ENCODE results near the gene TRIM7. TPM values are rescaled to one million over a fixed set of nuclear protein-coding genes. Genes with fewer than 3 reads are reported as not detected.

The TRIM7 gene
- total RNA-seq, 2 experiments from 2014 or later = 3.4 to 3.8 TPM

- H3K27me3 ChIP-seq (ENCODE audit: control insufficient read depth in 1 of 2, insufficient read depth in 2 of 2, low read length in 2 of 2) = peaks cover 0 to 28% of the 10 kb centered on the region in 2 experiments
- peaks cover 3% of the 10 kb centered on the region for H3K36me3 Mint-ChIP-seq (ENCODE audit: low read depth)
- POLR2A ChIA-PET = no interaction called here
- no peak overlapping the region for H3K4me3 ChIP-seq (ENCODE audit: low read length)
- peaks cover 0 to 16% of the 10 kb centered on the region in 2 experiments for H3K9me3 ChIP-seq (ENCODE audit: control insufficient read depth in 1 of 2, insufficient read depth in 1 of 2, low read length in 2 of 2)
- H3K36me3 ChIP-seq (ENCODE audit: insufficient read depth, low read length) = no peaks in the 10 kb centered on the region
- intact Hi-C loops (cut with DNase I, micrococcal nuclease) = no loop called here
- H3K27ac ChIP-seq (ENCODE audit: low read depth in 1 of 2, low read length in 2 of 2) = no peak overlapping the region
- peaks cover 17% of the 10 kb centered on the region for H3K4me1 ChIP-seq (ENCODE audit: insufficient read depth, low read length)
- TF ChIP-seq CTCF (IDR thresholded peaks at IDR 0.05) = no peak
- ATAC-seq (ENCODE audit: poor library complexity) (no peak), DNase-seq (no peak)
- peaks cover 18% of the 10 kb centered on the region for H3K4me1 Mint-ChIP-seq (ENCODE audit: low read depth)
- H3K9me3 Mint-ChIP-seq = no peaks in the 10 kb centered on the region
- no peak overlapping the region for H3K27ac Mint-ChIP-seq
- H3K27me3 Mint-ChIP-seq = peaks cover 17% of the 10 kb centered on the region
- CTCF ChIA-PET = no interaction called here
- no peak overlapping the region for H3K4me3 Mint-ChIP-seq
Observed at GRCh38 chr5:181176254-181176952, 28.6 kb downstream of the TRIM7 start.

- Mint-ChIP-seq H3K36me3 (ENCODE audit: low read depth) (peaks cover 3% of the 10 kb centered on the region), H3K4me1 (ENCODE audit: low read depth) (peaks cover 44% of the 10 kb centered on the region), H3K4me3 (peak overlapping the region; percentile 92), H3K9me3 (no peaks in the 10 kb centered on the region), H3K27ac (peak overlapping the region; percentile 78), H3K27me3 (peaks cover 44% of the 10 kb centered on the region)
- POLR2A ChIA-PET = interaction anchor here (0.5 to 3.7 kb wide), 11 partner anchors 10 to 658 kb away, joined by 3 to 61 read pairs (median 12); partner anchors contain the start of genes TRIM41 and TRIM52
- Histone ChIP-seq H3K27me3 (ENCODE audit: control insufficient read depth in 1 of 2, insufficient read depth in 2 of 2, low read length in 2 of 2) (peaks cover 21 to 45% of the 10 kb centered on the region in 2 experiments), H3K4me1 (ENCODE audit: insufficient read depth, low read length) (peaks cover 33% of the 10 kb centered on the region), H3K9me3 (ENCODE audit: control insufficient read depth in 1 of 2, insufficient read depth in 1 of 2, low read length in 2 of 2) (peaks cover 0 to 27% of the 10 kb centered on the region in 2 experiments), H3K36me3 (ENCODE audit: insufficient read depth, low read length) (no peaks in the 10 kb centered on the region), H3K4me3 (ENCODE audit: low read length) (peak overlapping the region; percentile 25), H3K27ac (ENCODE audit: low read depth in 1 of 2, low read length in 2 of 2) (no peak overlapping the region)
- CTCF ChIA-PET = interaction anchor here (0.9 to 3.3 kb wide), 5 partner anchors 8 to 18 kb away, joined by 3 to 21 read pairs (median 3); no protein-coding TSS in a partner anchor
- intact Hi-C loops (cut with DNase I, micrococcal nuclease) = loop anchor here in 1 of 2 experiments (1.0 to 2.0 kb wide), 2 partner anchors 15 to 16 kb away; no protein-coding TSS in a partner anchor
- TF ChIP-seq CTCF (IDR thresholded peaks at IDR 0.05) = peak; percentile 10
- DNase-seq (peak in 9 of 14 experiments; percentile 17 to 76 (median 55)), ATAC-seq (ENCODE audit: poor library complexity) (peak; percentile 84)
Observed at GRCh38 chr5:181173420-181174342, 31.3 kb downstream of the TRIM7 start.

- Histone ChIP-seq H3K27ac (ENCODE audit: low read depth in 1 of 2, low read length in 2 of 2) (no peak overlapping the region), H3K27me3 (ENCODE audit: control insufficient read depth in 1 of 2, insufficient read depth in 2 of 2, low read length in 2 of 2) (peaks cover 28 to 52% of the 10 kb centered on the region in 2 experiments), H3K9me3 (ENCODE audit: control insufficient read depth in 1 of 2, insufficient read depth in 1 of 2, low read length in 2 of 2) (peaks cover 0 to 27% of the 10 kb centered on the region in 2 experiments), H3K4me3 (ENCODE audit: low read length) (peak overlapping the region; percentile 25), H3K36me3 (ENCODE audit: insufficient read depth, low read length) (no peaks in the 10 kb centered on the region), H3K4me1 (ENCODE audit: insufficient read depth, low read length) (peaks cover 33% of the 10 kb centered on the region)
- ChIA-PET CTCF (interaction anchor here (0.9 to 3.3 kb wide), 4 partner anchors 9 to 19 kb away, joined by 3 to 21 read pairs (median 3); no protein-coding TSS in a partner anchor), POLR2A (interaction anchor here (0.5 to 3.7 kb wide), 11 partner anchors 10 to 657 kb away, joined by 3 to 61 read pairs (median 12); partner anchors contain the start of genes TRIM41 and TRIM52)
- intact Hi-C loops (cut with DNase I, micrococcal nuclease) = loop anchor here in 1 of 2 experiments (1.0 to 2.0 kb wide), 2 partner anchors 14 to 16 kb away; no protein-coding TSS in a partner anchor
- DNase-seq (peak in 8 of 14 experiments; percentile 45 to 87 (median 69)), ATAC-seq (ENCODE audit: poor library complexity) (peak; percentile 71)
- peak overlapping the region; percentile 78 for H3K27ac Mint-ChIP-seq
- H3K4me1 Mint-ChIP-seq (ENCODE audit: low read depth) = peaks cover 46% of the 10 kb centered on the region
- TF ChIP-seq CTCF (IDR thresholded peaks at IDR 0.05) = peak; percentile 62
- peak overlapping the region; percentile 92 for H3K4me3 Mint-ChIP-seq
- no peaks in the 10 kb centered on the region for H3K9me3 Mint-ChIP-seq
- peaks cover 50% of the 10 kb centered on the region for H3K27me3 Mint-ChIP-seq
- peaks cover 3% of the 10 kb centered on the region for H3K36me3 Mint-ChIP-seq (ENCODE audit: low read depth)
Observed at GRCh38 chr5:181173027-181173419, 32.0 kb downstream of the TRIM7 start.

All from CD4-positive, alpha-beta T cell (primary cell).